Rectal smooth muscle tissue (tissue), 1 donor: ENCODE measurements around the gene CROCC2.

ENCODE experiments used
- H3K27ac ChIP-seq: one replicate; pipeline ENCODE4 v1.7.0; 2013; ENCODE audit warnings: low read depth, low read length, inconsistent platforms
- H3K27me3 ChIP-seq: one replicate; pipeline ENCODE4 v1.7.0; 2013; ENCODE audit warnings: low read length; ENCODE audit not compliant: control insufficient read depth, insufficient read depth
- H3K36me3 ChIP-seq: one replicate; pipeline ENCODE4 v1.7.0; 2013; ENCODE audit warnings: low read length; ENCODE audit not compliant: control insufficient read depth, insufficient read depth
- H3K4me1 ChIP-seq: one replicate; pipeline ENCODE4 v1.7.0; 2013; ENCODE audit warnings: low read length; ENCODE audit not compliant: control insufficient read depth, insufficient read depth
- H3K4me3 ChIP-seq: one replicate; pipeline ENCODE4 v1.7.0; 2013; ENCODE audit warnings: low read length
- H3K9ac ChIP-seq: one replicate; pipeline ENCODE4 v1.7.0; 2013; ENCODE audit warnings: low read length

The CROCC2 gene

DNA sequence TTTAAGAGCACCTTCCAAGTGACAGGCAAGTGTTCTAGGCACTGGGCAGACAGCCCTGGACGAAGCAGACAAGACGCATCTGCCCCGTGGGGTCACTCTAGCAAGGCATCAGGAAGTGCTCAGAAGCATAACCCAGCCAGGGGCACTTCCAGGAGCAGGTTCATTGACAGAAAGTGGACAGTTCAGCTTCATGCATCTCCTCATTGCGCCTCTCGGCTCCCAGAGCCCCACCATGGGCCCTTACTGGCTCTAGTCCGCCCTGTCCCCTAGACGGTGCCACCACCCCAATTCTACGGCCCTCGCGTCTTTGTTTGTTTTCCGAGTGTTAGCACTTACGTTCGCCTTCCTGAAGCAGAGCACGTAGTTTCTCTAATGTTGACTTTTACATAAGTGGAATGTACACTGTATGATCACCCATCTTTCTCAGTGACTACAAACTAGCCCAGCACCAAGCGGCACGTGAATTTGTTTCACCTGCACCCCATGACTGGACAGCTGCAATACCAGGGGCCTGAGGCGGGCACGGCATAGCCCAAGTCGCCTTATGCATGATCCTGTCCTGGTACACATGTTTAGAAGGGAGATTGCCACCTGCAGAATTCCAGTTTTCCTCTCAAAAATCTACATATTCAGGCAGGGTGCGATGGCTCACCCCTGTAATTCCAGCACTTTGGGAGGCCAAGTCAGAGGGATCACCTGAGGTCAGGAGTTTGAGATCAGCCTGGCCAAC, 125.5 kb downstream of the CROCC2 start:
- no peak overlapping the region for H3K27ac ChIP-seq
- H3K4me1 ChIP-seq: no peaks in the 10 kb centered on the region
- no peak overlapping the region for H3K9ac ChIP-seq
- H3K4me3 ChIP-seq: no peak overlapping the region
- peaks cover 2% of the 10 kb centered on the region for H3K27me3 ChIP-seq
- no peaks in the 10 kb centered on the region for H3K36me3 ChIP-seq

- peaks cover 7% of the 10 kb centered on the region for H3K27me3 ChIP-seq
- H3K36me3 ChIP-seq: no peaks in the 10 kb centered on the region
- no peak overlapping the region for H3K9ac ChIP-seq
- H3K4me1 ChIP-seq: no peaks in the 10 kb centered on the region
- no peak overlapping the region for H3K4me3 ChIP-seq
- H3K27ac ChIP-seq: no peak overlapping the region
Observed at GRCh38 chr2:241033336-241033987, 127.3 kb downstream of the CROCC2 start.

DNA sequence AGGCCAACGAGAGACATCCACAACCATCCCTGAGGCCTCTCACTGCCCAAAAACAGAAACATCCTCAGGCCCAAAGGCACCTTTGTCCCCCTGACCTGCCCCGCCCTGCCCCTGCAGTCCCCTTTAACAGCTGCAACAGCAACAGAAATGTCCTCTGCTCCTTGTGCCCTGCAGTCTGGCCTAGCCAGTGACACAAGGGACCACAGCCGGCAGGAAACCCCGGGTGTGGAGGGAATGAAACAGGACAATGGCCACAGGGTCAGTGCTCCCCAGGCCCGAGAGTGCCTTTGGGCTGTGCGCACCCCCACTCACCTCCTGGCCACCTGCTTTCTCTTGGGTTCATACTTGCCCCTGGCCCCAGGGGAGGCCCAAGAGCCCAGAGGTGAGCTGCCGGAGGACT, 127.9 kb downstream of the CROCC2 start:
- peaks cover 7% of the 10 kb centered on the region for H3K27me3 ChIP-seq
- no peak overlapping the region for H3K27ac ChIP-seq
- no peaks in the 10 kb centered on the region for H3K4me1 ChIP-seq
- H3K9ac ChIP-seq: no peak overlapping the region
- H3K4me3 ChIP-seq: no peak overlapping the region
- H3K36me3 ChIP-seq: no peaks in the 10 kb centered on the region

DNA sequence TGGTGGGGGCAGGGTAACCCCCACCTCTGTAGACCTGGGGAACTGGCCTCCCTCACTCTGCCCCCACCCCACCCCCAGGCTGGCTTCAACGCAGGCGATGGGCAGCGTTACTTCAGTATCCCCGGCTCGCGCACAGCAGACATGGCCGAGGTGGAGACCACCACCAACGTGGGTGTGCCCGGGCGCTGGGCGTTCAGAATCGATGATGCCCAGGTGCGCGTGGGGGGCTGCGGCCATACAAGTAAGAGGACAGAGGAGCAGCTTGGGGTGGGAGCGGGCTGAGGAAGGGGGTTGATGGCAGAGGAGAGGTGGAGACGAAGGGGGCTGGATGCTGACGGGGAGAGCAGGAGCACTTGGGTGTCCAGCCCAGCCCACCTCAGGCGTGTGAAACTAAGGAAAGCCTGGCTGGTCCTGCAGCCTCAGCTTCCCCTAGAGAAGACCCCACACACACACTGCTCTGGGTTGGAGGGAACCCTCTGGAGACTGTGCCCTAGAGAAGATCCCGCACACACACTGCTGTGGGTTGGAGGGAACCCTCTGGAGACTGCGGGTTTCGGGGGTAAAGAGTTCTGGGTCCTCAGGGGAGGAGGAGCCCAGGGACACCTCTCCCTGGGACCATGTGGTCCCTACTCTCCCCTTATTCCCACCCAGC, 128.5 kb downstream of the CROCC2 start:
- H3K4me3 ChIP-seq: no peak overlapping the region
- H3K9ac ChIP-seq: no peak overlapping the region
- H3K27me3 ChIP-seq: peaks cover 7% of the 10 kb centered on the region
- no peaks in the 10 kb centered on the region for H3K4me1 ChIP-seq
- H3K27ac ChIP-seq: no peak overlapping the region
- no peaks in the 10 kb centered on the region for H3K36me3 ChIP-seq

GRCh38 chr2:241035142-241035817, 129.1 kb downstream of the CROCC2 start:
- H3K4me3 ChIP-seq: no peak overlapping the region
- H3K9ac ChIP-seq: no peak overlapping the region
- no peak overlapping the region for H3K27ac ChIP-seq
- H3K4me1 ChIP-seq: no peaks in the 10 kb centered on the region
- peaks cover 7% of the 10 kb centered on the region for H3K27me3 ChIP-seq
- no peaks in the 10 kb centered on the region for H3K36me3 ChIP-seq

DNA sequence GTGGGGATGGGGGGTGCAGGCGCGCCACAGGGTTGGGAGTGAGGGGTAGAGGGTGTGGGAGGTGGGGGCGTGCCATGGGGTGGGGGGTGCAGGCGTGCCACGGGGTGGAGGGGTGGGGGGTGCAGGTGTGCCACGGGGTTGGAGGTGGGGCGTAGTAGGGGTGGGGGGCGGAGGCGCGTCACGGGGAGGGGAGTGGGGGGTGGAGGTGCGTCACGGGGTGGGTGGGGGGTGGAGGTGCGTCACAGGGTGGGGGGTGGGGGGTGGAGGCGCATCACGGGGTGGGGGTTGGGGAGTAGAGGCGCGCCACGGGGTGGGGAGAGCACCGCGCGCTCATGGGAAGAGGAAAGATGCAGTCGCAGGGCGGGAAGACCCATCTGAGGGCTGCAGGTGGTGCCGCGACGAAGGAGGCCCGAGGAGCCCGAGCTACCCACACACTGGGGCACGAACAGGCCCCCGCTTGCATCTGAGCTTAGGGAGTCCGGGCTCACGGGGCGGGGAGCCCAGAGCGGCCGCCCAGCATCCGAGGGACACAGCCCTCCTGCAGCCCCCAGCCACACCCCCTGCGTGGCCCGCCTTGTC, 129.8 kb downstream of the CROCC2 start:
- H3K27me3 ChIP-seq: peaks cover 7% of the 10 kb centered on the region
- H3K27ac ChIP-seq: no peak overlapping the region
- H3K4me1 ChIP-seq: no peaks in the 10 kb centered on the region
- H3K4me3 ChIP-seq: peak overlapping the region; percentile 55
- no peaks in the 10 kb centered on the region for H3K36me3 ChIP-seq
- no peak overlapping the region for H3K9ac ChIP-seq

DNA sequence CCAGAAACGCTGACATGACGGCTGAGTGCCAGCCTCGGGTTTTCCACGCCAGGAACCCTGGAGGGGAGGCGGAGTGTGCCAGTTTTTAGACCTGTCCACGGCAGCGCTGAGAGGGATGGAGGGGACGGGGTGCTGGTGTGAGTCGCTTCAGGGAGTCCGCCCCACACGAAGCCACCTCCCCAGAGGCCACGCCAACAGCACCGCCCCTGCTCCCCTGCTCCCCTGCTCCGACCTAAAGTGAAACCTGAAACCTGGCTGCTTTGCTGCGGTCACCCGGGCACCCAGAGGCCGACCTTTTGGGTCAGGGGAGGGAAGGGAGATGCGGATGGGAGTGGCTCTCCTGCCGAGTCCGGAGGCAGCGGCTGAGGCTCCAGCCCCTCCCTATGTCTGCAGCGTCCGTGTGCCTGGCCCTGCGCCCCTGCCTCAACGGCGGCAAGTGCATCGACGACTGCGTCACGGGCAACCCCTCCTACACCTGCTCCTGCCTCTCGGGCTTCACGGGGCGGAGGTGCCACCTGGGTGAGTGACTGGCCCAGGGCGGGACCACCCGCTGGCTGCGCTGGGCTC, 130.3 kb downstream of the CROCC2 start:
- H3K36me3 ChIP-seq: no peaks in the 10 kb centered on the region
- H3K27me3 ChIP-seq: peaks cover 7% of the 10 kb centered on the region
- H3K9ac ChIP-seq: no peak overlapping the region
- H3K4me1 ChIP-seq: no peaks in the 10 kb centered on the region
- H3K27ac ChIP-seq: no peak overlapping the region
- peak overlapping the region; percentile 55 for H3K4me3 ChIP-seq

- no peaks in the 10 kb centered on the region for H3K36me3 ChIP-seq
- peak overlapping the region; percentile 55 for H3K4me3 ChIP-seq
- peaks cover 7% of the 10 kb centered on the region for H3K27me3 ChIP-seq
Observed at GRCh38 chr2:241036964-241037421, 130.9 kb downstream of the CROCC2 start.

GRCh38 chr2:241037498-241037897, 131.4 kb downstream of the CROCC2 start:
- Histone ChIP-seq H3K4me3 (no peak overlapping the region), H3K27me3 (peaks cover 7% of the 10 kb centered on the region), H3K4me1 (no peaks in the 10 kb centered on the region), H3K9ac (no peak overlapping the region), H3K27ac (no peak overlapping the region), H3K36me3 (no peaks in the 10 kb centered on the region)

More at GRCh38 chr2:241036964-241037421, 130.9 kb downstream of the CROCC2 start:
- Histone ChIP-seq H3K4me1 (no peaks in the 10 kb centered on the region), H3K27ac (no peak overlapping the region), H3K9ac (no peak overlapping the region)

GRCh38 chr2:241038374-241039180, 132.4 kb downstream of the CROCC2 start:
- Histone ChIP-seq H3K4me3 (no peak overlapping the region), H3K4me1 (no peaks in the 10 kb centered on the region), H3K9ac (no peak overlapping the region), H3K36me3 (no peaks in the 10 kb centered on the region), H3K27ac (no peak overlapping the region), H3K27me3 (peaks cover 7% of the 10 kb centered on the region)

GRCh38 chr2:241039416-241039815, 133.3 kb downstream of the CROCC2 start:
- H3K9ac ChIP-seq: no peak overlapping the region
- no peak overlapping the region for H3K27ac ChIP-seq
- peaks cover 7% of the 10 kb centered on the region for H3K27me3 ChIP-seq
- H3K4me3 ChIP-seq: no peak overlapping the region
- H3K36me3 ChIP-seq: no peaks in the 10 kb centered on the region
- H3K4me1 ChIP-seq: no peaks in the 10 kb centered on the region
